ENCODE measurements around the gene RAB44.

The RAB44 gene

GRCh38 chr6:36728289-36729160 is 30.9 kb downstream of the RAB44 start:
- no peak overlapping the region for H3K4me3 ChIP-seq (ENCODE audit: low read length)
- DNase-seq (ENCODE audit: low read depth): no peak
- TF ChIP-seq, protein P1, sequence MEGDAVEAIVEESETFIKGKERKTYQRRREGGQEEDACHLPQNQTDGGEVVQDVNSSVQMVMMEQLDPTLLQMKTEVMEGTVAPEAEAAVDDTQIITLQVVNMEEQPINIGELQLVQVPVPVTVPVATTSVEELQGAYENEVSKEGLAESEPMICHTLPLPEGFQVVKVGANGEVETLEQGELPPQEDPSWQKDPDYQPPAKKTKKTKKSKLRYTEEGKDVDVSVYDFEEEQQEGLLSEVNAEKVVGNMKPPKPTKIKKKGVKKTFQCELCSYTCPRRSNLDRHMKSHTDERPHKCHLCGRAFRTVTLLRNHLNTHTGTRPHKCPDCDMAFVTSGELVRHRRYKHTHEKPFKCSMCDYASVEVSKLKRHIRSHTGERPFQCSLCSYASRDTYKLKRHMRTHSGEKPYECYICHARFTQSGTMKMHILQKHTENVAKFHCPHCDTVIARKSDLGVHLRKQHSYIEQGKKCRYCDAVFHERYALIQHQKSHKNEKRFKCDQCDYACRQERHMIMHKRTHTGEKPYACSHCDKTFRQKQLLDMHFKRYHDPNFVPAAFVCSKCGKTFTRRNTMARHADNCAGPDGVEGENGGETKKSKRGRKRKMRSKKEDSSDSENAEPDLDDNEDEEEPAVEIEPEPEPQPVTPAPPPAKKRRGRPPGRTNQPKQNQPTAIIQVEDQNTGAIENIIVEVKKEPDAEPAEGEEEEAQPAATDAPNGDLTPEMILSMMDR (conservative IDR thresholded peaks at IDR 0.05; ENCODE audit: low read depth, low read length): no peak

GRCh38 chr6:36729161-36729524 is 31.5 kb downstream of the RAB44 start:
- no peak for DNase-seq (ENCODE audit: low read depth)
- no peak overlapping the region for H3K4me3 ChIP-seq (ENCODE audit: low read length)
- TF ChIP-seq, protein P1 (conservative IDR thresholded peaks at IDR 0.05; ENCODE audit: low read depth, low read length): no peak

- H3K4me3 ChIP-seq (ENCODE audit: low read length): no peak overlapping the region
- DNase-seq (ENCODE audit: low read depth): no peak
- TF ChIP-seq, protein P1 (conservative IDR thresholded peaks at IDR 0.05; ENCODE audit: low read depth, low read length): no peak
Measured at GRCh38 chr6:36730424-36731380, 33.1 kb downstream of the RAB44 start.

DNA sequence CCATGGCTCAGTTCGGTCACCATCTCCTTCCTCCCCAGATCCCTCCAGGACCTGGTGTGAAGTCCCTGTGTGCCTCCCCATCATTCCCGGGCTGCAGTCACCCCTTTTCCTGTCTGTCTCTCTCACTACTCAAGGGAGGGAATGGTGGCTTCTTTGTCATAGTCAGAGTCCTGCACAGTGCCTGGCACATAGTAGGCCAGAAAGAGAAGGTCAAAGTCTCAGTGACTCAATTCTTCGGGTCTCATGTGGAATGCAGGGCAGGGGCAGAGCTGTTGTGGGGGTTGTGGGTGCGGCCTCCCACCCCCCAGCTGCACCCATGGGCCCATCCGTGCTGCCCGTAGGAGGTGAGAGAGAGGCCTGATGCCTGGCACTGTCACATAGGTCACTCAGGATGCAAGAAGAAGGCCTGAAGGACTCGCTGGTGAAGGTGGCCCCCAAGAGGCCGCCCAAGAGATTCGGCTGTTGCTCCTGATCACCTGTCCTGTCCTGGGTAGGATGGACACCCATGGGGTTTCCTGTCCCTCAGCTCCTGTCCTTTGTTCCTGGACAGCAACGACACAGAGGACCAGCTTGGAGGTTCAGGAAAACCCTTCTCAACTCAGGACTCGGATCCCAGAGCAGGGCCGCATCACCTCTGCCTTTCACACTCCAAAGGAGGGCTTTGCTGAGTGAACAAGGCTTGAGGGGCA is 34.1 kb downstream of the RAB44 start:
- no peak for DNase-seq (ENCODE audit: low read depth)
- TF ChIP-seq, protein P1 (conservative IDR thresholded peaks at IDR 0.05; ENCODE audit: low read depth, low read length): no peak

GRCh38 chr6:36733300-36733699 is 35.7 kb downstream of the RAB44 start:
- H3K4me3 ChIP-seq (ENCODE audit: low read length): no peak overlapping the region
- DNase-seq (ENCODE audit: low read depth): no peak
- TF ChIP-seq, protein P1 (conservative IDR thresholded peaks at IDR 0.05; ENCODE audit: low read depth, low read length): no peak

More for the DNA sequence above, 34.1 kb downstream of the RAB44 start:
- H3K4me3 ChIP-seq (ENCODE audit: low read length): no peak overlapping the region

DNA sequence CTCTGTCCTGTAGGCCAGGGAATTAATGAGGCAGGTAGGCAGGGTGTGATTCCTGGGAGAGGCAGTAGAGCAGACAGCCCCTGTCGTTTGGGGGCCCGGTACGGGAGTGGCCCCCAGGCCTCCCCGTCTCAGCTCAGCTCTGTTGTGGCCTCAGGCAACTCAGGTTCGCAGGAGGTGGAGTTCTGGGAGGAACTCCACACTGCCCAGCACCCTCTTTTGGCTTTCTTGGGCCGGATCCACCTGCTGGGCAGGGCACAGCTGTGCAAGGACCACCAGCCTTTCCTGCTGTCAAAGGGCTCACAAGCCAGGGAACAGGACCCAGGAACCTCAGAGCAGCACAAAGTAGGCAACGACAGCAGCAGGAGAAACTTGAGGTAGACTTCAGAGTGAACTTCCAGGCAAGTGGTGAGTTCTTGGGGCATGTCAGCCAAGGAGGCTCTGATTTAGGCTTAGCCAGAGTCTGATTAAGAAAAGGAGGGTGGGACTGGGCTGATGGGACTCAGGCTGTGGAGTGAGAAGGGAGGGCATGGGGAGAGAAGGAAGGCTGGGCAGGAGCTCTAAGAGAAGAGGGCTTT is 36.9 kb downstream of the RAB44 start:
- TF ChIP-seq, protein P1 (conservative IDR thresholded peaks at IDR 0.05; ENCODE audit: low read depth, low read length): no peak
- no peak overlapping the region for H3K4me3 ChIP-seq (ENCODE audit: low read length)
- DNase-seq (ENCODE audit: low read depth): no peak
